Upper lobe of left lung (tissue), 4 donors: ENCODE measurements around the gene CDK4.
A peak's percentile ranks its signal among the peaks of the same experiment; 100 is the strongest.

ENCODE experiments used
- EP300 ChIP-seq, 4 donors: sonication (generic); formaldehyde crosslinking; IDR thresholded peaks; one replicate each; pipeline ENCODE4 v1.5.1; 2017; ENCODE audit warnings: antibody characterized with exemption in 4 of 4, control low read depth in 2 of 4
- POLR2A ChIP-seq, 4 donors: fragments of 450-650 bp; IDR thresholded peaks; one replicate each; pipeline ENCODE4 v1.5.1; 2016 to 2017; ENCODE audit warnings: antibody characterized with exemption in 4 of 4, mild to moderate bottlenecking in 2 of 4
- POLR2AphosphoS5 ChIP-seq, 2 donors: sonication (generic); formaldehyde crosslinking; IDR thresholded peaks; one replicate each; pipeline ENCODE4 v1.5.1; 2017; ENCODE audit warnings: antibody characterized with exemption in 2 of 2
- TF ChIP-seq, protein P1 (sequence below), 6 experiments: fragments of 450-650 bp in 4 of 6; fragments of 200-600 bp in 2 of 6; sonication (generic) in 2 of 6; IDR thresholded peaks; one replicate each; pipeline ENCODE4 v1.5.1; 2016 to 2019; ENCODE audit warnings: antibody characterized with exemption in 6 of 6

DNA sequence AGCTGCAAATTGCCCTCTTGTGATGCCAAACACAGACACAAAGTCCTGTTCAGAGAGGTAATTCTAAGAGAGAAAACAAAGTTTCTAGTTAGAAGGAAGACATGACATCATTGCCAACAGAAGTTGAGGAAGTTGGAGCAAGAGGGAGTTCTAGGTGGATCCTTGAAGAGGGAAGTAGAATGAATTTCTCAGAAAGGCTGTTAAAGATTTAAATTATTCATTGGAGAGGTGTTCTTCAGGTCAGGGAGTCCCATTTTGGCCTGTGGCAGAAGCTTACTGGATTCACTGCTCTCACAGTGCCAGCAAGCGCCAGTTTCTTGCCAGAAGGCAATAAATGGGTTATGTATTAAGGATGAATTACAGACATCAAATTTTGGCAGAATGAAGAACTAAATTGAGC is 45.8 kb upstream of the CDK4 start:
- TF ChIP-seq EP300 (IDR thresholded peaks at IDR 0.05) (peak in 2 of 4 donors; percentile 3 to 27), POLR2A (IDR thresholded peaks at IDR 0.05) (no peak), POLR2AphosphoS5 (IDR thresholded peaks at IDR 0.05) (no peak)
- TF ChIP-seq, protein P1, sequence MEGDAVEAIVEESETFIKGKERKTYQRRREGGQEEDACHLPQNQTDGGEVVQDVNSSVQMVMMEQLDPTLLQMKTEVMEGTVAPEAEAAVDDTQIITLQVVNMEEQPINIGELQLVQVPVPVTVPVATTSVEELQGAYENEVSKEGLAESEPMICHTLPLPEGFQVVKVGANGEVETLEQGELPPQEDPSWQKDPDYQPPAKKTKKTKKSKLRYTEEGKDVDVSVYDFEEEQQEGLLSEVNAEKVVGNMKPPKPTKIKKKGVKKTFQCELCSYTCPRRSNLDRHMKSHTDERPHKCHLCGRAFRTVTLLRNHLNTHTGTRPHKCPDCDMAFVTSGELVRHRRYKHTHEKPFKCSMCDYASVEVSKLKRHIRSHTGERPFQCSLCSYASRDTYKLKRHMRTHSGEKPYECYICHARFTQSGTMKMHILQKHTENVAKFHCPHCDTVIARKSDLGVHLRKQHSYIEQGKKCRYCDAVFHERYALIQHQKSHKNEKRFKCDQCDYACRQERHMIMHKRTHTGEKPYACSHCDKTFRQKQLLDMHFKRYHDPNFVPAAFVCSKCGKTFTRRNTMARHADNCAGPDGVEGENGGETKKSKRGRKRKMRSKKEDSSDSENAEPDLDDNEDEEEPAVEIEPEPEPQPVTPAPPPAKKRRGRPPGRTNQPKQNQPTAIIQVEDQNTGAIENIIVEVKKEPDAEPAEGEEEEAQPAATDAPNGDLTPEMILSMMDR (IDR thresholded peaks at IDR 0.05) = no peak
